GM23338 (cell line): ENCODE results near the gene FLNB. TPM values are rescaled to one million over a fixed set of nuclear protein-coding genes. Genes with fewer than 3 reads are reported as not detected.

Experiments
- ATAC-seq: fragments of 200-7000 bp; cut with Tn5 transposase; 3 replicates; pipeline ENCODE4 v1.9.1; 2020
- DNase-seq: peaks from one replicate; pipeline ENCODE4 v3.0.0-alpha.2; 2015; ENCODE audit warnings: low spot score
- H2AFZ ChIP-seq: fragments of 200-600 bp; sonication (generic); 2 replicates; pipeline ENCODE4 v1.8.0; 2016; ENCODE audit warnings: antibody characterized with exemption, mild to moderate bottlenecking, moderate library complexity
- H3F3A ChIP-seq: fragments of 200-600 bp; sonication (generic); replicated peaks from 2 replicates; pipeline ENCODE4 v1.8.0; 2017; ENCODE audit warnings: antibody characterized with exemption, mixed run types, low read depth
- H3K27ac ChIP-seq: fragments of 200-600 bp; sonication (generic); 2 replicates; pipeline ENCODE4 v1.6.1; 2016; ENCODE audit warnings: low read depth
- H3K27me3 ChIP-seq: fragments of 200-600 bp; sonication (generic); 2 replicates; pipeline ENCODE4 v1.8.0; 2016; ENCODE audit warnings: mild to moderate bottlenecking, mixed run types, moderate library complexity; ENCODE audit not compliant: insufficient read depth
- H3K36me3 ChIP-seq: fragments of 200-600 bp; sonication (generic); 2 replicates; pipeline ENCODE4 v1.8.0; 2016; ENCODE audit warnings: mild to moderate bottlenecking; ENCODE audit not compliant: insufficient read depth
- H3K4me1 ChIP-seq: fragments of 200-600 bp; sonication (generic); 2 replicates; pipeline ENCODE4 v1.8.0; 2016; ENCODE audit warnings: mild to moderate bottlenecking, moderate library complexity; ENCODE audit not compliant: insufficient read depth
- H3K4me2 ChIP-seq: fragments of 200-600 bp; sonication (generic); 2 replicates; pipeline ENCODE4 v1.7.1; 2017; ENCODE audit warnings: mixed run types
- H3K4me3 ChIP-seq: fragments of 200-600 bp; sonication (generic); 2 replicates; pipeline ENCODE4 v1.6.1; 2016; ENCODE audit warnings: mixed run types
- H3K79me2 ChIP-seq: fragments of 200-600 bp; sonication (generic); replicated peaks from 2 replicates; pipeline ENCODE4 v1.8.0; 2017; ENCODE audit warnings: mild to moderate bottlenecking; ENCODE audit not compliant: insufficient read depth
- H3K9me2 ChIP-seq: fragments of 200-600 bp; sonication (generic); 2 replicates; pipeline ENCODE4 v1.8.0; 2017; ENCODE audit not compliant: insufficient read depth
- H4K20me1 ChIP-seq: fragments of 200-600 bp; sonication (generic); replicated peaks from 2 replicates; pipeline ENCODE4 v1.8.0; 2017; ENCODE audit warnings: mild to moderate bottlenecking; ENCODE audit not compliant: insufficient read depth
- H3K27ac Mint-ChIP-seq: 2 replicates; pipeline ENCODE4 v1.8.0; 2020; ENCODE audit warnings: inconsistent platforms, mild to moderate bottlenecking, moderate library complexity, mixed read lengths
- H3K27me3 Mint-ChIP-seq: 3 replicates; pipeline ENCODE4 v1.8.0; 2022; ENCODE audit warnings: low read depth, mild to moderate bottlenecking, moderate library complexity, mixed read lengths, inconsistent platforms; ENCODE audit not compliant: insufficient read depth, poor library complexity
- H3K36me3 Mint-ChIP-seq: 3 replicates; pipeline ENCODE4 v1.8.0; 2021; ENCODE audit warnings: low read depth, mild to moderate bottlenecking, inconsistent platforms, moderate library complexity, mixed read lengths
- H3K4me1 Mint-ChIP-seq: 3 replicates; pipeline ENCODE4 v1.8.0; 2020; ENCODE audit warnings: mild to moderate bottlenecking, inconsistent platforms, mixed read lengths
- H3K4me3 Mint-ChIP-seq: 3 replicates; pipeline ENCODE4 v1.8.0; 2021; ENCODE audit warnings: moderate library complexity, mild to moderate bottlenecking, inconsistent platforms, mixed read lengths
- H3K9me3 Mint-ChIP-seq: 3 replicates; pipeline ENCODE4 v1.8.0; 2020; ENCODE audit warnings: moderate library complexity, mild to moderate bottlenecking, inconsistent platforms, mixed read lengths
- CREB1 ChIP-seq: fragments of 250-450 bp; sonication (Bioruptor Pico); IDR thresholded peaks from 2 replicates; pipeline ENCODE4 v1.5.0; 2020; ENCODE audit warnings: low read depth, mild to moderate bottlenecking, moderate library complexity
- CTCF ChIP-seq, 2 experiments: fragments of 200-600 bp in 1 of 2; sonication (generic) in 1 of 2; conservative IDR thresholded peaks; 2 replicates each; pipeline versions ENCODE4 v1.5.1 to v1.6.1; 2016 to 2017; ENCODE audit warnings: antibody characterized with exemption in 2 of 2, low read depth in 2 of 2, mild to moderate bottlenecking in 2 of 2, moderate library complexity in 1 of 2
- EZH2 ChIP-seq: fragments of 200-600 bp; sonication (generic); IDR thresholded peaks from one replicate; pipeline ENCODE4 v1.8.0; 2017; ENCODE audit warnings: antibody characterized with exemption, mild to moderate bottlenecking, low read depth; ENCODE audit not compliant: unreplicated experiment
- EZH2phosphoT487 ChIP-seq: fragments of 200-600 bp; sonication (generic); IDR thresholded peaks from one replicate; pipeline ENCODE4 v1.8.1; 2018; ENCODE audit warnings: antibody characterized with exemption; ENCODE audit not compliant: unreplicated experiment
- NANOG ChIP-seq: IDR thresholded peaks from 2 replicates; pipeline ENCODE4 v1.6.1; 2016; ENCODE audit warnings: antibody characterized with exemption, borderline replicate concordance
- REST ChIP-seq: IDR thresholded peaks from one replicate; pipeline ENCODE4 v1.6.1; 2018; ENCODE audit warnings: antibody characterized with exemption; ENCODE audit not compliant: unreplicated experiment
- STAT1 ChIP-seq: IDR thresholded peaks from one replicate; pipeline ENCODE4 v1.6.1; 2016; ENCODE audit warnings: antibody characterized with exemption; ENCODE audit not compliant: unreplicated experiment
- ZNF114 ChIP-seq: fragments of 250-450 bp; sonication (Bioruptor Pico); IDR thresholded peaks from 2 replicates; pipeline ENCODE4 v1.5.0; 2020; ENCODE audit warnings: mild to moderate bottlenecking, moderate library complexity
- ZNF331 ChIP-seq: fragments of 250-450 bp; sonication (Bioruptor Pico); IDR thresholded peaks from 2 replicates; pipeline ENCODE4 v1.5.0; 2020; ENCODE audit warnings: low read depth, mild to moderate bottlenecking, moderate library complexity
- ZNF462 ChIP-seq: fragments of 250-450 bp; sonication (Bioruptor Pico); IDR thresholded peaks from 2 replicates; pipeline ENCODE4 v1.5.0; 2020; ENCODE audit warnings: mild to moderate bottlenecking, moderate library complexity
- polyA plus RNA-seq: library from polyadenylated mRNA; unstranded; fragments of >200 nt; fragmentation: Nextera tagmentation; extraction: Ambion mirVana; gene quantifications from 2 replicates; pipeline ENCODE4 v1.2.1, GENCODE V29; 2016
- total RNA-seq: library from RNA; depleted of rRNA; stranded (reverse); fragments of >200 nt; shearing (Covaris generic); gene quantifications from 2 replicates; pipeline ENCODE4 v1.2.3, GENCODE V29; 2014

The FLNB gene
- total and polyA plus RNA-seq, 2 experiments from 2014 or later = 39.7 to 179 TPM

GRCh38 chr3:58121183-58121582, 113.0 kb downstream of the FLNB start (continued):
- TF ChIP-seq STAT1 = no peak
- TF ChIP-seq CTCF (conservative IDR thresholded peaks at IDR 0.05; ENCODE audit: low read depth in 2 of 2) = no peak

GRCh38 chr3:58122936-58123700, 114.9 kb downstream of the FLNB start:
- Histone ChIP-seq H4K20me1 (peaks cover 10% of the 10 kb centered on the region), H3K36me3 (peaks cover 52% of the 10 kb centered on the region), H3F3A (no peaks in the 10 kb centered on the region), H3K4me1 (no peaks in the 10 kb centered on the region), H3K27me3 (no peaks in the 10 kb centered on the region), H3K4me3 (no peak overlapping the region), H3K4me2 (no peak overlapping the region), H3K27ac (no peak overlapping the region), H2AFZ (no peak overlapping the region), H3K79me2 (no peaks in the 10 kb centered on the region; the same call in 1 of the 2 replicates), H3K9me2 (no peaks in the 10 kb centered on the region)
- Mint-ChIP-seq H3K36me3 (peaks cover 86% of the 10 kb centered on the region), H3K27ac (no peak overlapping the region), H3K4me3 (no peak overlapping the region), H3K27me3 (peaks cover 4% of the 10 kb centered on the region), H3K4me1 (no peaks in the 10 kb centered on the region), H3K9me3 (no peaks in the 10 kb centered on the region)
- ATAC-seq (no peak), DNase-seq (no peak)
- no peak for TF ChIP-seq CTCF (conservative IDR thresholded peaks at IDR 0.05; ENCODE audit: low read depth in 2 of 2)
- no peak for TF ChIP-seq ZNF462 (CRISPR knock-in tag)
- TF ChIP-seq REST = no peak
- no peak for TF ChIP-seq CREB1
- TF ChIP-seq EZH2 = no peak
- no peak for TF ChIP-seq ZNF331
- TF ChIP-seq EZH2phosphoT487 = no peak
- TF ChIP-seq NANOG = no peak
- no peak for TF ChIP-seq ZNF114 (CRISPR knock-in tag)
- no peak for TF ChIP-seq STAT1
